ENCODE measurements around the gene SPATA3.

Gene SPATA3

DNA sequence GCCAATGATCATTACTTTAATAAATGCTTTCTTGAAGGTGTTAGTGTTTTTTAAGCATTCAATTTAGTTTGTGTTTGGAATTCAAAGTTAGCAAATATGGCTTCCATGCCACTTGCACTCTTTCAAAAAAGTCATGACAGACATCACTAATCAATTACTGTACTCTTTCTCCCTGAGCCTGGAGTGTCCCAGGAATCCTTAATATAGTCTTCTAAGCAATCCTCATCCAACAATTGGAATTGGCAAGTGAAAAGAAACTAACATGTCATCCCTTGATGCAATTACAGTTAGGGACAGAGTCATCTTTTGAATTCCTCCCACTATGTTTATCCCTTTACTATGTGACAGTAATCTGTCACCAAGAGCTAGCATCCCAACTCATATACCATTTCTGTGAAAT is 41.2 kb upstream of the SPATA3 start:
- no peaks in the 10 kb centered on the region for H3K79me2 ChIP-seq (ENCODE audit: control insufficient read depth, low read length)

GRCh38 chr2:230955163-230955737 is 40.7 kb upstream of the SPATA3 start:
- H3K4me3 ChIP-seq (ENCODE audit: low read length), result no peak overlapping the region
- H3K79me2 ChIP-seq (ENCODE audit: control insufficient read depth, low read length), result no peaks in the 10 kb centered on the region
- no peaks in the 10 kb centered on the region for H3K36me3 ChIP-seq (ENCODE audit: control insufficient read depth, low read length)
- H3K4me2 ChIP-seq (ENCODE audit: low read length), result no peak overlapping the region
- TF ChIP-seq CTCF (IDR thresholded peaks at IDR 0.05; ENCODE audit: low read depth, low read length, poor library complexity, severe bottlenecking) (no peak), EZH2phosphoT487 (IDR thresholded peaks at IDR 0.05; ENCODE audit: borderline replicate concordance, low read length) (no peak)
- H4K20me1 ChIP-seq (ENCODE audit: control insufficient read depth, insufficient read depth, low read depth, low read length), result no peaks in the 10 kb centered on the region
- H3K27ac ChIP-seq (ENCODE audit: low read depth, low read length), result no peak overlapping the region
- H3F3A ChIP-seq (ENCODE audit: control insufficient read depth, insufficient read depth), result no peaks in the 10 kb centered on the region
- no peaks in the 10 kb centered on the region for H3K9me2 ChIP-seq (replicated peaks; ENCODE audit: control insufficient read depth, low read length)
- H3K9me3 ChIP-seq (ENCODE audit: control insufficient read depth, insufficient read depth, low read length), result no peaks in the 10 kb centered on the region
- H3K4me1 ChIP-seq (ENCODE audit: control insufficient read depth, low read length), result peaks cover 18% of the 10 kb centered on the region
- peaks cover 76% of the 10 kb centered on the region for H3K27me3 ChIP-seq (ENCODE audit: control insufficient read depth, low read length)

More for the DNA sequence above, 41.2 kb upstream of the SPATA3 start:
- no peak overlapping the region for H3K4me2 ChIP-seq (ENCODE audit: low read length)
- H3K9me2 ChIP-seq (replicated peaks; ENCODE audit: control insufficient read depth, low read length), result no peaks in the 10 kb centered on the region
- H3K4me3 ChIP-seq (ENCODE audit: low read length), result no peak overlapping the region
- no peak overlapping the region for H3K27ac ChIP-seq (ENCODE audit: low read depth, low read length)
- H3K4me1 ChIP-seq (ENCODE audit: control insufficient read depth, low read length), result peaks cover 18% of the 10 kb centered on the region
- TF ChIP-seq EZH2phosphoT487 (IDR thresholded peaks at IDR 0.05; ENCODE audit: borderline replicate concordance, low read length) (no peak), CTCF (IDR thresholded peaks at IDR 0.05; ENCODE audit: low read depth, low read length, poor library complexity, severe bottlenecking) (no peak)
- no peaks in the 10 kb centered on the region for H3K9me3 ChIP-seq (ENCODE audit: control insufficient read depth, insufficient read depth, low read length)
- no peaks in the 10 kb centered on the region for H3K36me3 ChIP-seq (ENCODE audit: control insufficient read depth, low read length)
- no peaks in the 10 kb centered on the region for H4K20me1 ChIP-seq (ENCODE audit: control insufficient read depth, insufficient read depth, low read depth, low read length)
- no peaks in the 10 kb centered on the region for H3F3A ChIP-seq (ENCODE audit: control insufficient read depth, insufficient read depth)
- H3K27me3 ChIP-seq (ENCODE audit: control insufficient read depth, low read length), result peaks cover 75% of the 10 kb centered on the region

DNA sequence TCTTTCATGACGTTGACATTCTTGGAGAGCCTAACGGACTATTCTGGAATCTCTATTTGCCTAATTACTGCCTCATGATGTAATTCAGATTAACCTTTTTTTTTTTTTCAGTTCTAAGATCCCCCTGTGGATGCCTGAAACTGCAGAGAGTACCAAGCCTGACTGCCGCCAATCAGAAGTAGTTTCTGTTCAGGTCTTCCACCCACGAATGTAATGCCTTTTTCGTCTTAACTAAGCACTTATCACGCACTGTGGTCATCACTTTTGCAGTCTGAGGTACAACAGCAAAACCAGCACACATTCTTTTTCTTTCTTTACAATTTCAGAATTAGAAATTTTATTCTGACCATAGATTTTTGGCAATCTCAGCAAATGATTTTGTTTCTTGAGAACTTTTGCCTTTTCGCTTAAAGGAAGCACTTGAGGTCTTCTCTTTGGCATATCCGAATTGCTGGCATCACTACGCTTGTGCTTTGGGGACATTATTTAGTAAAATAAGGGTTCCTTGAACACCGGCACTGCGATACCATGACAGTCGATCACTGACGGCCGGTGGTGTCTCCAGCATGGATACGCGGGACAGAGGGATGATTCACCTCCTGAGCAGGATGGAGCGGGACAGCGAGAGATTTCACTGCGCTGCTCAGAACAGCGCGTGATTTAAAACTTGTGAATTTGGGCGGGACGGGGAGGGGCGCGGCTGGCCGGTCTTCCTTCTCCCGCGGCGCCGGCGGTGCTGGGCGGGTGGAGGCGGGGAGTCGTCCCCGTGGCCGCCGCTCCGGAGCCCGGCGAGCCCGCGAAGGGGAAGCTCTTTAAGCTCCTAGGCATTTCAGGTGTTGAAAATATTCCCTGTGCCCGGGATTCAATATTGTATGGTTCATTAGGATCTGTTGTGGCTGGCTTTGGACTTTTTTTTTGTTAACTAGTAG is 38.8 kb upstream of the SPATA3 start:
- Histone ChIP-seq H3K9me2 (replicated peaks; ENCODE audit: control insufficient read depth, low read length) (no peaks in the 10 kb centered on the region), H3K4me3 (ENCODE audit: low read length) (peak overlapping the region; percentile 54), H3K9me3 (ENCODE audit: control insufficient read depth, insufficient read depth, low read length) (no peaks in the 10 kb centered on the region), H4K20me1 (ENCODE audit: control insufficient read depth, insufficient read depth, low read depth, low read length) (no peaks in the 10 kb centered on the region), H3K4me1 (ENCODE audit: control insufficient read depth, low read length) (peaks cover 18% of the 10 kb centered on the region), H3F3A (ENCODE audit: control insufficient read depth, insufficient read depth) (no peaks in the 10 kb centered on the region), H3K4me2 (ENCODE audit: low read length) (peak overlapping the region; percentile 77), H3K27me3 (ENCODE audit: control insufficient read depth, low read length) (peaks cover 70% of the 10 kb centered on the region), H3K27ac (ENCODE audit: low read depth, low read length) (no peak overlapping the region), H3K36me3 (ENCODE audit: control insufficient read depth, low read length) (no peaks in the 10 kb centered on the region), H3K79me2 (ENCODE audit: control insufficient read depth, low read length) (no peaks in the 10 kb centered on the region)
- no peak for TF ChIP-seq CTCF (IDR thresholded peaks at IDR 0.05; ENCODE audit: low read depth, low read length, poor library complexity, severe bottlenecking)
- peak; percentile 98; the same call in 1 of the 2 replicates for TF ChIP-seq EZH2phosphoT487 (IDR thresholded peaks at IDR 0.05; ENCODE audit: borderline replicate concordance, low read length)

All from DOHH2 (cell line).